Activated T-helper 1 cell treated with anti-CD3 and anti-CD28 coated beads, Interleukin-12 subunit alpha, Interleukin-12 subunit beta, Interleukin-2, Interleukin-4 antibody, amounts not matched to agents 30 ng/mL and 10 ng/mL and 1 ng/mL, durations not matched to agents 14 hours and 24 hours and 36 hours (primary cell): ENCODE results near the gene GNG13. TPM values are rescaled to one million over a fixed set of nuclear protein-coding genes. Genes with fewer than 3 reads are reported as not detected.
"Not testable (repeated sequence)": the region's sequence is repeated elsewhere in the genome, so short reads cannot be mapped to it uniquely, and the experiment has no call there.

ENCODE experiments used
- DNase-seq: peaks from one replicate; pipeline ENCODE4 v3.0.0; 2021; ENCODE audit warnings: low spot score
- H3K27ac Mint-ChIP-seq: one replicate; pipeline ENCODE4 v1.8.0; 2021; ENCODE audit warnings: mild to moderate bottlenecking, mixed read lengths
- H3K27me3 Mint-ChIP-seq: one replicate; pipeline ENCODE4 v1.8.0; 2022; ENCODE audit warnings: mild to moderate bottlenecking, moderate library complexity, mixed read lengths; ENCODE audit not compliant: insufficient read depth
- H3K36me3 Mint-ChIP-seq: one replicate; pipeline ENCODE4 v1.8.0; 2021; ENCODE audit warnings: low read depth, mixed read lengths
- H3K4me1 Mint-ChIP-seq: one replicate; pipeline ENCODE4 v1.8.0; 2021; ENCODE audit warnings: low read depth, mixed read lengths
- H3K4me3 Mint-ChIP-seq: one replicate; pipeline ENCODE4 v1.8.0; 2021; ENCODE audit warnings: mild to moderate bottlenecking, moderate library complexity, mixed read lengths
- H3K9me3 Mint-ChIP-seq: one replicate; pipeline ENCODE4 v1.8.0; 2021; ENCODE audit warnings: mixed read lengths
- intact Hi-C: fragments of 100-400 bp; cut with micrococcal nuclease; formaldehyde crosslinking; loops from one replicate; pipeline ENCODE4 v1.15.1; 2024
- total RNA-seq: library from RNA; stranded (reverse); gene quantifications from 2 replicates; pipeline ENCODE4 v1.2.3, GENCODE V29; 2022

Gene GNG13
- total RNA-seq, 1 donor from 2014 or later = not detected

DNA sequence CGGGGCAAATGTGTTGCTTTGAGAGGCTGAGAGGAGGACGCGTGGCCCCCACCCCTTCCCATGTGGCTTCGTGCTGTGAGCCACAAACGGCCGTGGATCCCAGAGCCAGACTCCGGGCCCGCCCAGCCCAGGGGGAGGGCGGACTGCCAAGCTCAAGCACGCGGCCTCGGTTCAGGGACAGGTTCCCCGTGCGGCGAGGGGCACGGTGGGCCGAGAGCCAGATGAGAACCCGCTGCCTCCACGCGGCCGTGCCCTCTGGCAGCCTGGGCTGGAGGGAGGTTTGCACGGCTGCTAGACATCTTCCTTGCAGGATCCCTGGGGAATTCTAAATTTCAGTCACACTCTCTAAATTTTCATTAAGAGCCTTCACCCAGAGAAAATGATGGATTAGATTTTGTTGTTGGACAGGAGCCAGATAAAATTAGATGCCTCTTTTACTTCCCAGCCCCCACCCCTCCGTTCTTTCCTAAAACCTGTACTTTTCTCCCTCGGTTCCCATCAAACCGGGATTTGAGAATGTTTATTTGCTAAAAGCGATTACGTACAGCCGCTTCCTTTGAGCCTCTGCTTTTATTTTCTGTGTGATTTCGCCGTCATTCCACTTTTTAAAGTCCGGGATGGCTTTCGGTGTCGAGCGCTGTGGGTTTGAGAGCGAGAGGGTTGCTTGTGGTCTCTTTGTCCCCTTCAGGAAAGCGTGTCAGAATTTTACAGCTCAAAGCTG, 25.0 kb upstream of the GNG13 start:
- intact Hi-C loops = no loop called here
- Mint-ChIP-seq H3K4me1 (no peaks in the 10 kb centered on the region), H3K9me3 (no peaks in the 10 kb centered on the region), H3K36me3 (no peaks in the 10 kb centered on the region), H3K27me3 (no peaks in the 10 kb centered on the region), H3K4me3 (no peak overlapping the region), H3K27ac (no peak overlapping the region)
- DNase-seq = no peak

DNA sequence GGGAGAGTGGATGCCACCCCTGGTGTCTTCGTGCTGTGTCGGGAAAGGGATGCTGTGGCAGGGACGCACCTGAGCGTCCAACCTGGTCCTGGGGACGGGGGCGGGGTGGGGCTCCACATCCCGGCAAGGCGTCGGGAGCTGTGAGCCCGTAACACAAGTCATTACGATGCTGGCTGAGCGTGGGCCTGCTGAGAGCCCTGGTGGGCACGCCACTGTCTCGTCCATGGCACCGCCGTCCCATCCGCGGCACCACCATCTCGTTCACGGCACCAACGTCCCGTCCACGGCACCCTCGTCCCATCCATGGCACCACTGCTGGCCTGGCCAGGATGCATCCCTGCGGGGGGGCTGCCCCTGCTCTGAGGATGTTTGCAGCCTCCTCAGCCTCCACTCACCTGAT, 24.1 kb upstream of the GNG13 start:
- Mint-ChIP-seq H3K9me3 (no peaks in the 10 kb centered on the region), H3K36me3 (no peaks in the 10 kb centered on the region), H3K4me1 (no peaks in the 10 kb centered on the region), H3K27me3 (peaks cover 3% of the 10 kb centered on the region), H3K27ac (no peak overlapping the region), H3K4me3 (no peak overlapping the region)
- no peak for DNase-seq
- intact Hi-C loops = no loop called here

DNA sequence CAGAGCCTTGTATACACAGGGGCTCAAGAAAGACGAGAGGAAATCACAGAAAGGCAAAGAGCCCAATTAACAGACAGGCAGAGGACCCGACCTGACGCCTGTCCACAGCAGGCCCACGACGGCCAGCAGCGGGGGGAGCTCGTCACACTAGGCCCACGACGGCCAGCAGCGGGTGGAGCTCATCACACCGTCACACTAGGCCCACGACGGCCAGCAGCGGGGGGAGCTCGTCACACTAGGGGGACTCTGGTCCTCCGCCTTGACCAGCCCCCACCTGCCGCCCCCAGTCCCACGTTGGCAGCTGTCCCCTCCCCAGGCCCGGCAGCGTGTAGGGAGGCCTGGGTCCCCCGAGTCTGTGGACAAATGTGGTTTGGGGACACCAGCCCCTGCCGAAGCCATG, 23.7 kb upstream of the GNG13 start:
- no peak for DNase-seq
- Mint-ChIP-seq H3K27ac (no peak overlapping the region), H3K4me3 (no peak overlapping the region), H3K36me3 (no peaks in the 10 kb centered on the region), H3K9me3 (no peaks in the 10 kb centered on the region), H3K4me1 (no peaks in the 10 kb centered on the region), H3K27me3 (peaks cover 3% of the 10 kb centered on the region)
- intact Hi-C loops = no loop called here

DNA sequence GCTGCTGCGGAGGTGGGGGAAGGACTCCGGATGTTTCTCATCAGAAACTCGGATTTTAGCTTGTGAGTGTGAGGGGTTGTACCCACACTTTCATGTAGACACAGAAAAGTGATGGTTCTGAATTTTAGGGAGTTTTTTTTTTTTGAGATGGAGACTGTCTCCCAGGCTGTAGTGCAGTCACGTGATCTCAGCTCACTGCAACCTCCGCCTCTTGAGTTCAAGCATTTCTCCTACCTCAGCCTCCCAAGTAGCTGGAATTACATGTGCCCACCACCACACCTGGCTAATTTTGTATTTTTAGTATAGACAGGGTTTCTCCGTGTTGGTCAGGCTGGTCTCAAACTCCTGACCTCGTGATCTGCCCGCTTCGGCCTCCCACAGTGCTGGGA, 22.4 kb upstream of the GNG13 start:
- H3K9me3 Mint-ChIP-seq = no peaks in the 10 kb centered on the region
- H3K4me3 Mint-ChIP-seq = no peak overlapping the region
- H3K36me3 Mint-ChIP-seq = no peaks in the 10 kb centered on the region
- H3K4me1 Mint-ChIP-seq = no peaks in the 10 kb centered on the region
- intact Hi-C loops = no loop called here
- H3K27me3 Mint-ChIP-seq = peaks cover 3% of the 10 kb centered on the region
- no peak overlapping the region for H3K27ac Mint-ChIP-seq
- no peak for DNase-seq

DNA sequence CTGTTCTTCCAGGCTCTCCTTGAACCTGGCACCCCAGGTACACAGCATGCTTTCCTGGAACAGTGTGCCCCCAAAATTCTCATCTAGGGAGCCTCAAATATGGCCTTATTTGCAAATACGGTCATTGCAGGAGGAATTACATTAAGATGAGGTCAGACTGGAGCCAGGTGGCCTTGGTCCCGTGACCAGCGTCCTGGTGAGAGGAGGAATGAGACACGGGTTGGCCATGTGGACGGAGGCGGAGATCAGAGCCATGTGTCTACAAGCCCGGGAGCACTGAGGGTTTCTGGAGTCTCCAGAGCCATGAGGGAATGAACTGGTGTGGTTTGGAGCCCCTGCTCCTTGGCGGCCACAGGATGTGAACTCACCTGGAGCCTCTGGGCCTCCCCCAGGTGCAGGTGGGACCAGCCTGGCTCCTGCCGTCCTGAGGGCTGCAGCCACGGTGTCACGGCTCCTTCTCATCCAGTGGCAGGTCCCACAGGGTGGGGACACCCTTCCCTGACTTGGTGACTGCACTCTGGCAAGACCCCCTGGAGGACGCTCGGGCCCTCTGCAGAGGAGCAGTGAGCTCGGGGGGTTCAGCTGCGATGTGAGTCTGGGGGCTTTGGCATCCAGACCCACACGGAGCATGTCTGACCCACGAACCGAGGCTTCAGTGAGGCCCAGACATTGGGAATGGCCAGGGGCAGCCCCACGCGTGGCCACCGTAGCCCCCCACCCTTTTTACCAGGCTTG, 21.8 kb upstream of the GNG13 start:
- no peak overlapping the region for H3K27ac Mint-ChIP-seq
- no peaks in the 10 kb centered on the region for H3K4me1 Mint-ChIP-seq
- H3K4me3 Mint-ChIP-seq = no peak overlapping the region
- no peaks in the 10 kb centered on the region for H3K9me3 Mint-ChIP-seq
- DNase-seq = no peak
- intact Hi-C loops = no loop called here
- H3K27me3 Mint-ChIP-seq = peaks cover 3% of the 10 kb centered on the region
- no peaks in the 10 kb centered on the region for H3K36me3 Mint-ChIP-seq

DNA sequence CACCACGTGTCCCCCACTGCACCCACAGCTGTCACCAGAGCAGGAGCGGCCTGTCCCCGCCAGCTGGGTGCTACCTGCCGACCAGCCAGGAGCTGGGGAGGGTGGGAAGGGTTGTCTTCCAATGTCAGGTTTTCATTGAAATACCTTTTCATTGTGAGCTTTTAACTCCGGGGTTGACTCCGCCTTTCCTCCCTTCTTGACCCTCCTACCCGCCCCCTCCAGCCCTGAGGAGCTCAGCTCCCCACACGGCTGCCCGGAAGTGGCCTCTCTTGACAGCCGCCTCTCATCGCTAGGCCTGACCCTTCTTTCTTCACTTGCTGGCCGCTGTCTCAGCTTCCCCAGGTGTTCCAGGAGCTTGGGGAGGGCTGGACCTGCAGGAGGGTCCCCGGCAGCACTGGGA, 21.2 kb upstream of the GNG13 start:
- H3K27ac Mint-ChIP-seq = no peak overlapping the region
- H3K4me1 Mint-ChIP-seq = no peaks in the 10 kb centered on the region
- no peak overlapping the region for H3K4me3 Mint-ChIP-seq
- no peak for DNase-seq
- H3K9me3 Mint-ChIP-seq = no peaks in the 10 kb centered on the region
- H3K27me3 Mint-ChIP-seq = peaks cover 3% of the 10 kb centered on the region
- no peaks in the 10 kb centered on the region for H3K36me3 Mint-ChIP-seq
- intact Hi-C loops = no loop called here

DNA sequence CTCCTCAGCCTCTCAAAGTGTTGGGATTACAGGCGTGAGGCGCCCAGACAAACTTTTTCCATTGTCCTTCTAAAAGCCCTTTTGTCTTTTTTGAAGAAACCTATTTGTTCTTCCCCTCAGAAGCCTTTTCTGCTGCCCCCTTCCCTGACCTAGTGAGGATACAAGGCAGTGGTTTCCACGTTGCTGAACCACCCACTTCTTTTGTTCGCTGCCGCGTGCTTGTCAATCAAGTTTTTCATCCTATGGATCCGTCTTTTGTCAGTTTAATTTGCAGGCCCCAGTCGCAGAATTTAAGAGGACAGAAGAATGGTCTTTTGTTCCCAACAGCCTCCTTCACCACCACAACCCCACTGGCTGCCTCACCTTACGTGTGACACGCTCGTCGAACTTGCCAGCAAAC, 20.2 kb upstream of the GNG13 start:
- no peaks in the 10 kb centered on the region for H3K36me3 Mint-ChIP-seq
- intact Hi-C loops = no loop called here
- DNase-seq = no peak
- no peak overlapping the region for H3K27ac Mint-ChIP-seq
- H3K27me3 Mint-ChIP-seq = peaks cover 3% of the 10 kb centered on the region
- H3K4me1 Mint-ChIP-seq = no peaks in the 10 kb centered on the region
- no peak overlapping the region for H3K4me3 Mint-ChIP-seq
- no peaks in the 10 kb centered on the region for H3K9me3 Mint-ChIP-seq

DNA sequence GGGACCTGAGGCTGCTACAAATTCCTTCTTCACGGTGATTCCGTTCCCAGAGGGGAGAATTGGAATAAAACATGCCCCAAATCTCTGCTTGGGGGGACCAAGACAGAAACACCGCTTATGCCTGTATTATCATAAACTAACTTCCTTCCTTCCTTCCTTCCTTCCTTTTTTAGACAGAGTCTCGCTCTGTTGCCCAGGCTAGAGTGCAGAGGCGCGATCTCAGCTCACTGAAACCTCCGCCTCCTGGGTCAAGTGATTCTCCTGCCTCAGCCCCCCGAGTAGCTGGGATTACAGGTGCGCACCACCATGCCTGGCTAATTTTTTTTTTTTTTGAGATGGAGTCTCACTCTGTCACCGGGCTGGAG, 19.5 kb upstream of the GNG13 start:
- intact Hi-C loops, H3K36me3 Mint-ChIP-seq, H3K4me3 Mint-ChIP-seq, H3K9me3 Mint-ChIP-seq, H3K27me3 Mint-ChIP-seq, H3K27ac Mint-ChIP-seq, H3K4me1 Mint-ChIP-seq, DNase-seq: not testable (repeated sequence)

DNA sequence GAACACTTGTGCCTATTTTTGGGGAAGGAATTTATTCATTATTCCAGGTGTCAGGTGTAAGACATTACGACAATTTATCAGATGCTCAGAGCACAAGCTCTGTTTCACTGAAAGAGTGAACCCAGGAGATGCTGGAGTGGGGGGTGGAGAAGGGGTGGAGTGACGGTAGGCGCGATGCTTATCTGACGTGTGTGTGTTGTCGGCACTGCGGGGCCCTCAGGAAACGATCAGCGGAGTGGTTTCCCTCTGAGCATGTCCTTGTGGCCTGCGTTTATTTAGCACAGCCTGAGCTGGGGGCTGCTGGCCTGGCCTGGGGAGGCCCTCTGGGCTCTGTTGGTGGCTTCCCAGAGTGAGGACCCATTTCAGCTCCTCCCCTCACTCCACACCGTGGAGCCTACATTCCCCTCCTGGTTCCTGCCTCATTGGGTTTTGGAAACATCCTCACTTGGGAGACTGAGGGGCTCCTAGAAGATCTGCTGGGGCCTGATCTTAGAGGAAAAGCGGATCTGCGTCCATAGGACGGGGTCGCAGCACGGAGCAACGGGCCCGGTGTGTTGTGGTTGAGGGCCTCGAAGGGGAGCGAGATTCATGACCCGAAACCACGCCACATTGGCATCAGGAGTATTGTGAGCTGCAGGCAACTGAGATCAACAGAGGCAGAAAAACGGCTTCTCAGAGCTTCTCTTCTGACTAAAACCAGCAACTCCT, 19.0 kb upstream of the GNG13 start:
- intact Hi-C loops = no loop called here
- no peaks in the 10 kb centered on the region for H3K36me3 Mint-ChIP-seq
- no peaks in the 10 kb centered on the region for H3K9me3 Mint-ChIP-seq
- H3K4me3 Mint-ChIP-seq = no peak overlapping the region
- DNase-seq = no peak
- H3K4me1 Mint-ChIP-seq = no peaks in the 10 kb centered on the region
- H3K27ac Mint-ChIP-seq = no peak overlapping the region
- peaks cover 3% of the 10 kb centered on the region for H3K27me3 Mint-ChIP-seq

DNA sequence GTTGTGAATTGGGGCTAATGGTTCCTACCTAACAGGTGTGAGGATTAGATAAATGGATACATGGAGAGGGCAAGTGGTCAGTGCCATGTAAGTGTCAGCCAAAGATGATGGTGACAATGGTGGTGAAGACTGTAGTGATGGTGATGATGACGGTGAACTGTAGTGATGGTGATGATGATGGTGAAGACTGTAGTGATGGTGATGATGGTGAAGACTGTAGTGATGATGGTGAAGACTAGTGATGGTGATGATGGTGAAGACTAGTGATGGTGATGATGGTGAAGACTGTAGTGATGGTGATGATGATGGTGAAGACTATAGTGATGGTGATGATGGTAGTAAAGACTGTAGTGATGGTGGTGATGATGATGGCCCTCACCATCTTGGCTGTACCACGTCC, 18.1 kb upstream of the GNG13 start:
- Mint-ChIP-seq H3K27ac (no peak overlapping the region), H3K27me3 (peaks cover 8% of the 10 kb centered on the region), H3K9me3 (no peaks in the 10 kb centered on the region), H3K4me3 (no peak overlapping the region), H3K4me1 (no peaks in the 10 kb centered on the region), H3K36me3 (no peaks in the 10 kb centered on the region)
- no peak for DNase-seq
- intact Hi-C loops = no loop called here

DNA sequence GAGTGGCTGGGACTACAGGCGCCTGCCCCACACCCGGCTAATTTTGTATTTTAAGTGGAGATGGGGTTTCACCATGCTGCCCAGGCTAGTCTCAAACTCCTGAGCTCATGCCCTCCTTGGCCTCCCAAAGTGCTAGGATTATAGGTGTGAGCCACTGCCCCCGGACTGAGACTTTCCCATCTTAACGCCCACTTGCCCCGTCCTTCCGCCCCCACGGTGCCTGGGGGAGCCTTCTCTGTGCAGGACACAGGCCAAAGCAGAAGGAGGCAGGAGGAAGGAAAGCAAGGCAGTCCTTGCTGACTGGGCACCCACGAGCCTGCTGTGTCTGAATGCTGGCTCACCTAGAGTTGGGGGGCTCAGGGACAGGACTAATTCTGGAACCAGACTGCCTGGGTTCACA, 17.6 kb upstream of the GNG13 start:
- Mint-ChIP-seq H3K9me3 (no peaks in the 10 kb centered on the region), H3K36me3 (no peaks in the 10 kb centered on the region), H3K4me1 (no peaks in the 10 kb centered on the region), H3K27me3 (peaks cover 8% of the 10 kb centered on the region), H3K4me3 (no peak overlapping the region), H3K27ac (no peak overlapping the region)
- intact Hi-C loops = no loop called here
- DNase-seq = no peak

DNA sequence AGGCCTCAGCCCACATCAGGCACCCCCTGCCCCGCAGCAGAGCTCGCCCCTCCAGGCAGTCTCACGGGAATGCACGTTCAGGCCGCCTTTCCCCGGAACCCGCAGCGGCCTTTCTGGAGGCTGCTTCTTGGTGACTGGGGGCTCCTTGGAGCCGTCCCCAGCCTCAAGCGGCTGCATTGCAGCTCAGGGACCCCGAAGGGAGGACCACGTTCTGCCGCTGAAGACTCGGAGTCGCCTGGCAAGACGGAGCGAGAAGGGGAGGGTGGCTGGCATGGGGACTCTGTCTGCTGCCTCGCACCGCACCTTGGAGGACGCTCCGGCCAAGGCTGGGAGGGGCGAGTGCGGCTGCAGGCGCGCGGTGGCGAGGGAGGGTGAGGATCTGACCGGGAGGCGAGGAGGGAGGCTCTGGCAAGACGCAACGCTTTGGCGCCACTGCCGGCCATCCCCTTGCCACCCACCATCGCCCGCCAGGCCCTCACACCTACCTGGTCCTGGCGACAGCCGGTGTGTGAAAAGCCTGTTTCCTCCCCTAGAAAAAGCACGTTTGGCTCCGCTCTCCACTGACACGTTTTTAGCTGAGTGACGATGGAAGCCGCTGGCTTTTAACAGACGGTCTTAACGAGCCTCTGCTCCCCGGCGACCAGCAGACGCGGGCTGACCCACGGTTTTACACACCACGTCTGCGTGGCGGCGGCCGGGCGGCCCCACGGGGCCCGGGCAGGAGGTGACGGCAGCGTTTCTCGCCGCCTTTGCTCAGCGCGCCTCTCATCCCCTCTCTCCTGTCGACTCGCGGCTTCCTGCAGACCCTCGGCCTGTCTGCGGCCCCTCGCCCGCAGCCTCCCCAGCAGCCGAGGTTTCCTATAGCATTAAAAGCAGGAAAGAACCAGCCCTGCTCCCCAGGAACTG, 16.7 kb upstream of the GNG13 start:
- Mint-ChIP-seq H3K27ac (no peak overlapping the region), H3K36me3 (no peaks in the 10 kb centered on the region), H3K4me3 (no peak overlapping the region), H3K9me3 (no peaks in the 10 kb centered on the region), H3K27me3 (peaks cover 15% of the 10 kb centered on the region), H3K4me1 (no peaks in the 10 kb centered on the region)
- no peak for DNase-seq
- intact Hi-C loops = no loop called here
